RWPE1 (cell line): ENCODE data around the gene ADCK1.

ENCODE experiments used
- CTCF ChIA-PET: fragments of 350-600 bp; sonication (Branson Sonifier 250); formaldehyde crosslinking; extraction: SDS; loops from one replicate; lab custom pipeline; 2021; lab: Yijun Ruan, JAX
- POLR2A ChIA-PET: fragments of 400-600 bp; formaldehyde crosslinking; extraction: SDS; loops from one replicate; lab custom pipeline; 2020; ENCODE audit warnings: antibody characterized with exemption; ENCODE audit not compliant: low non-redundant PET; lab: Yijun Ruan, JAX
- DNase-seq: peaks from one replicate; pipeline ENCODE4 v3.0.0; 2012; ENCODE audit warnings: low spot score
- H3K27ac ChIP-seq: fragments of 450-650 bp; 2 replicates; pipeline ENCODE4 v1.5.1; 2017
- CTCF ChIP-seq: fragments of 450-650 bp; conservative IDR thresholded peaks from 2 replicates; pipeline ENCODE4 v1.5.1; 2017; ENCODE audit warnings: low read depth, mild to moderate bottlenecking

The ADCK1 gene

GRCh38 chr14:77866932-77867331 is 67.0 kb downstream of the ADCK1 start:
- DNase-seq, result no peak
- ChIA-PET POLR2A (no interaction called here), CTCF (no interaction called here)
- TF ChIP-seq CTCF, result no peak
- H3K27ac ChIP-seq, result no peak overlapping the region

DNA sequence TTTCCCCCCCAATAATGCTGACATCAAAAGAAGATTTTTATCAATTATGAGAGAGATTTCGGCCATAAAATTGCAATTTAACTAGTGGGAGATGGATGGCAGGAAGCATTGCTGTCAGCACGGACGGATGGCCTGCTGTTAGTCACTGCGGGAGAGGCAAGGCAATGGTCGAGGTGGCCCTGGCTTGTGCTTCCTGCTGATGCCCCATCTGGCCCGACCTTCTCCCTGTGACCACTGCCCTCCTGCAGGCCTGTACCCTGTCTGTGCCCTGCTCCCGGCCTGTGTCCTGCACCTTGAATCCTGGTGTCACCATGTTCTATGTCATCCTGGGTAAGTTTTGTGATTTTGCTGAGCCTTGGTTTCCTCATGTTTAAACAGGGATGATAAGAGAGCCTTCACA is 67.6 kb downstream of the ADCK1 start:
- no peak for DNase-seq
- CTCF ChIA-PET, result no interaction called here

DNA sequence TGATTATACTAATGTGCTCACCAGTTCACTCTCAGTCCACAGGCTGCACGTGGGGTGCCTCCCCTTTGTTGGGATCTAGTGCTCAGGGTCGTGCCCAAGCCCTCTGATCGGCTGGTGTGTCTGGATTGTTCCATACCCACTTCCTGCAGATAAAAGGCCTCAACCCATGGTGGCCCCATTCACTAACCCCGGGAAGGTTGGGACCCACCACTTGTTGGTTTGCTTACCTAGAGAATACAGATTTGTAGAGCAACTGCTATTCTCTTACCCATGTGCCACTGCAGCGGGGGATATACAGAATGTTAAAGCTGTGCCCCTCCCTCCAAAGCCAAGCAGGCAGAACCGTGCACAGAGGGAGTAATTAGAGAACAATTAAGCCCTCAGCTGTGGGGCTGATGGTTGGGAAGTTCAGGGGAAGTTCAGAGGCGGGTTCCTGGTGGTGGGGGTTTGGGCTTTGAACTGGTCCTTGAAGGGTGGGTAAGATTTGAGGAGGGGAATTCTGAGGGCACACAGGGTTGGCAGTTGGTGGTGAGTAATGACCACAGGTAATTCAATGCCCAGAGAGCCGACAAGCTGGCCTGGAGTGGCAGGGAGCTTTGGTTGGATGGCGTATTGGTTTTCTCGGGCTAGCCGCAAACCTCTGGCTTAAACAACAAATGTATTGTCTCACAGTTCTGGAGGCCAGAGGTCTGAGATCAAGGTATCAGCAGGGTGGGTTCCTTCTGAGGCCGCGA is 68.8 kb downstream of the ADCK1 start:
- TF ChIP-seq CTCF, result no peak
- no peak for DNase-seq
- ChIA-PET CTCF (interaction anchor here (0.6 kb wide), 1 partner anchor 15 kb away, joined by 3 read pairs; no protein-coding TSS in a partner anchor), POLR2A (no interaction called here)
- H3K27ac ChIP-seq, result no peak overlapping the region

More for the DNA sequence above, 67.6 kb downstream of the ADCK1 start:
- POLR2A ChIA-PET, result no interaction called here
- no peak for TF ChIP-seq CTCF
- no peak overlapping the region for H3K27ac ChIP-seq

DNA sequence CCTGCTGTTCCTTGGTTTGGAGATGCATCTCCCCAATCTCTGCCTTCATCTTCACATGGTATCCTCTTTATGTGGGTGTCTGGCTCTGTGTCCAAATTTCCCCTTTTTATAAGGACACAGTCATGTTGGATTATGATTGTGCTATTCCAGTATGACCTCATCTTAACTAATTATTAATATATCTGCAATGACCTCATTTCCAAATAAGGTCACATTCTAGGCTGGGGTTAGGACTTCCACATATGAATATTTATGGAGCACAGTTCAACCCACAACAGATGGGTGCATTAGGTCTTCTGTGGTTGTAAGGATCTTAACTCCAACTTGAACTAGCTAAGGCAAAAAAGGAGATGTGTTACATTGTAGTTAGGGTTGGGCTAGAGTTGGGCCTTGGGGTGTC is 69.4 kb downstream of the ADCK1 start:
- ChIA-PET CTCF (interaction anchor here (0.6 kb wide), 1 partner anchor 16 kb away, joined by 3 read pairs; no protein-coding TSS in a partner anchor), POLR2A (no interaction called here)
- TF ChIP-seq CTCF, result no peak

GRCh38 chr14:77870646-77871045 is 70.7 kb downstream of the ADCK1 start:
- POLR2A ChIA-PET, result no interaction called here

More for the DNA sequence above, 69.4 kb downstream of the ADCK1 start:
- H3K27ac ChIP-seq, result no peak overlapping the region
- no peak for DNase-seq

DNA sequence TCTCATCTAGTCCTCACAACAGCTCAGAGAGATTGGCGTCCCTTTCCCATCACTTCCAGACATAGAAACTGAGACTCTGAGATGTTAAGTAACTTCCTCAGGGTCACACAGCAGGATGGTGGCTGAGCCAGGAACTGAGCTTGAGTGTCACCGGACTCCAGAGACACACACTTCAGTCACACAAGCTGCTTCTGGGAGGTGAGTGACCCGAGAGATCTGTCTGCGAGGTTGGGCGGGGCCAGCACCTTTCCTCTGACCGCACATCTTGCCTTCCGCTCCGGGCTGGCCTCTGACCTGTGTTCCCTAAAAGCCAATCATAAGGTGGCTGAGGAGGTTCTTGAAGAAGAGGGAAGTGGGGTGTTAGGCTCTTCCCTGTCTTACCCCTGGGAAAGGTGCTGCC is 72.2 kb downstream of the ADCK1 start:
- CTCF ChIA-PET, result no interaction called here
- POLR2A ChIA-PET, result no interaction called here
- no peak for TF ChIP-seq CTCF

More at GRCh38 chr14:77870646-77871045, 70.7 kb downstream of the ADCK1 start:
- H3K27ac ChIP-seq, result no peak overlapping the region
- DNase-seq, result no peak
- CTCF ChIA-PET, result interaction anchor here (0.6 kb wide), 1 partner anchor 221 kb away, joined by 3 read pairs; no protein-coding TSS in a partner anchor
- TF ChIP-seq CTCF, result no peak

More for the DNA sequence above, 72.2 kb downstream of the ADCK1 start:
- DNase-seq, result no peak
- no peak overlapping the region for H3K27ac ChIP-seq
